HG03103 (cell line): ENCODE results near the gene KCNK6.

Experiments
- ATAC-seq: cut with Tn5 transposase; IDR thresholded peaks from one replicate; pipeline ENCODE4 v1.9.1; 2021; ENCODE audit warnings: low read depth; ENCODE audit not compliant: unreplicated experiment

The KCNK6 gene

DNA sequence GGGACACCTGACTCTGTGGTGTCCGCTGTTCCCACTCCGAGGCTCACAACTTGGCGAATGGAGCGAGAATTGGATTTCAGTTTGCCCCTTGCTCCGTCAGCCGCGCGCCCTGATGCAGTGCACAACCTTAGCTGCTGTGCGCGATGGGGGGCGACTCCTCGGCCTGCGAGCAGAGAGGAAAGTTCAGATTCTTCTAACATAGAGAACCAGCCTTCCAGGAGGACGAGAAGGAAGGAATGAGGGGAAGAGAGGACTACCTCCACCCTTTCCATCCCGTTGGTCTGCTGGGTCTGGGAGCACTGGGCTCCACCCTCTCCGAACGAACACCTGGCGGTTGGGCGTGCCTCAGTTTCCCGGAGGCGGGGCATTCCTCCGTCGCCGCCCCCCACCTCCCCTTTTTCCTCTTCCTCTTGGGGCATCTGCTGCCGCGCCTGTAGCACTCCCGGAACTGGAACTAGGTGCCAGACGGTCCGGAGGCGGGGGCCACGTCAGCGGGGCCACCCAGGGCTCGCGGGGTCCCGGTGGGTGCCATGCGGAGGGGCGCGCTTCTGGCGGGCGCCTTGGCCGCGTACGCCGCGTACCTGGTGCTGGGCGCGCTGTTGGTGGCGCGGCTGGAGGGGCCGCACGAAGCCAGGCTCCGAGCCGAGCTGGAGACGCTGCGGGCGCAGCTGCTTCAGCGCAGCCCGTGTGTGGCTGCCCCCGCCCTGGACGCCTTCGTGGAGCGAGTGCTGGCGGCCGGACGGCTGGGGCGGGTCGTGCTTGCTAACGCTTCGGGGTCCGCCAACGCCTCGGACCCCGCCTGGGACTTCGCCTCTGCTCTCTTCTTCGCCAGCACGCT lies at the start of gene KCNK6:
Gene KCNK6, plus strand, starts transcription at position 425 of the 838 bp plus-strand sequence. Its CDS starts 106 bp downstream, at position 531.
- ATAC-seq, result no peak

DNA sequence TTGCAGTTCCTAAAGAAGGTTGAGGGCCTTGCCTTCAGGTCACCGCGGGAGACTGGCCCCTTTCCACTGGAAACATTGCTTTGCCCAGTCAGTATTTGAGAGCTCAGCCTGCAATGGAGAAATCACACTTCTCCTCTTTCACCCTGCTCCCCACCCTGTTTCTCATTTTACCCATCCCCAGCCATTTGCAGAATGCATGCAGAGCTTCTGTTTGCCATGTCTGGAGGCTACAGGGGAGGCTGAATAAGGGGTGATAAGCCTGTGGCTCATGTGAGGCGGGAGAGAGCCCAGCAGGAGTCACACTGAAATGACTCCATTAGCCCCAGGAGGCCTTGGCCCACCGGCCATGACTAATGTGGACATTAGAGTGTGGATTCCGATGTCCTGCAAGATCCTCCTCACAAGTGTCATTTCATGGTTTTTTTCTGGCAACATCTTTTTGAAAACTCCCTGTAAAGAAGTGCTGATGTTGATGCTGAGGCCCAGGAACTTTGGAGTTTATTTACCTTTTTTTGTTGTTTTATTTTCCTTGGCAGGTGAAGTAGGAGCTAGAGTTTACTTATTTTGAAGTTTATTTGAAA lies 49.0 kb upstream of the KCNK6 start:
- ATAC-seq, result no peak

DNA sequence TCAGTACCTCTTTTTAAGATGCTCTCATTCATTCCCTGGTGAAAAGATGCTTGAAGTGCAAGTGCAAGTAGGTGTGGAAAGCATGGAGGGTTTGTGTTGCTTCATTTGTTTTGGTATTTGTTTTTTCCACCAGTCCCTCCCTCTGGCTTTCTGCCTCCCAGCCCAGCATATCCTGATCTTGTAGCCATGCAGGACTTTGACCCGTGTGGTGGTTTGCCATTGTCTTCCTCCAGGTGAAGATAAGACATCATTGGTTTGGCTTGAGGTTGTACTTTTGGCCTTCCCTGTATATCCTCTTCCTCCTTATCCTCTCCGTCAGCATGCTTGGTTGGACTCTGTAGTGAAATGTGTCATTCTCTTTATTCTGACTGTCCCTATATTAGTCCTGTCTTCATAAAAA lies 46.1 kb upstream of the KCNK6 start:
- ATAC-seq, result no peak

DNA sequence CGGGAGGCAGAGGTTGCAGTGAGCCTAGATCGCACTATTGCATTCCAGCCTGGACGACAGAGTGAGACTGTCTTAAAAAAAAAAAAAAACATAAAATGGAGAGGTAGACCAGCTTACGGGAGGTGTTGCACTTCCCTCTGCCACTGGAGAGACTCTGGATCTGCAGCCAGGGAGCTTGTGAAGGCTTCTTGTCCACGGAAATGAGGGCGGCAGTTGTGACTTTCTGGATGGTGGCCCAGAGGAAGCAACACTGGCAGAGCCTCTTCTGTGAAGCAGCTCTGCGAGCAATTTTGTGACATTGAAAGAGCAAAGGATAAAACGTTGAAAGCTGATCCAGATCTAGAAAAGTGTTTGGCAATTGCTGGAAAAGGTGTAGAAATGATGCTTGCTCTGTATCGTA lies 44.9 kb upstream of the KCNK6 start:
- no peak for ATAC-seq

DNA sequence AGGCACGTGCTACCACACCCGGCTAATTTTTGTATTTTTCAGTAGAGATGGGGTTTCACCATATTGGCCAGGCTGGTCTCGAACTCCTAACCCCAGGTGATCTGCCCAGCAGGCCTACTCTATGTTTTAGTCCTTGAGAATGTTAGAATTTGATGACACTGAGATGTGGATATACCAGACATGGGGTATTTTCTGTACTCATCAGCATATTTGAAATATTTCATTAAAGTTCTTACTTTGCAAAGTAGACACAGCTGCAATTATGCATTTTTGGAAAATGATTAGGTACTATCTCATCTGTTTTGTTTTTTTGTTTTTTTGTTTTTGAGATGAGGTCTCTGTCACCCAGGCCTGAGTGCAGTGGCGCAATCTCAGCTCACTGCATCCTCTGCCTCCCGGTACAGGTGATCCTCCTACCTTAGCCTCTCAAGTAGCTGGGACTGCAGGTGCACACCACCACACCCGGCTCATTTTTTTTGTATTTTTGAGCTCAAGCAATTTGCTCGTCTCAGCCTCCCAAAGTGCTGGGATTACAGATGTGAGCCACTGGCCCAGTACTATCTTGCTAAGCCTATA lies 42.6 kb upstream of the KCNK6 start:
- no peak for ATAC-seq

DNA sequence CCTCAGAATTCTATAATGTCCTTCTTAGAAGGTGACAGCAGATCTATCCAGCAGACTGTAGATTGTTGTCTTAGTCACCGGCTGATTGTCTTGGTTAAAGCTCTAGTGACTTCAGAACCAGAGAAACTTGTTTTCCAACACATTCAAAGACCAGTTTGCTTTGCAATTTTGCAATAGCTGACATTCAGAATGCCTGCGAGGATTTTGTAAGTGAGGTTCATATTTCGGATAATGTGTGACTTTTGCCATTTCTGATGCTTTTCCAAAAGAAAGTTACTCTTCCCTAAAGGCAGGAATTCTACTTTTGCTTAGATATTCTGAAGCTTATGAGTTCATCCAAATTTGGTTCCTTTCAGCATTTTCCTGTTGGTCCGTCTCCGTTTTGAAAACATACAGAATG lies 42.1 kb upstream of the KCNK6 start:
- no peak for ATAC-seq

DNA sequence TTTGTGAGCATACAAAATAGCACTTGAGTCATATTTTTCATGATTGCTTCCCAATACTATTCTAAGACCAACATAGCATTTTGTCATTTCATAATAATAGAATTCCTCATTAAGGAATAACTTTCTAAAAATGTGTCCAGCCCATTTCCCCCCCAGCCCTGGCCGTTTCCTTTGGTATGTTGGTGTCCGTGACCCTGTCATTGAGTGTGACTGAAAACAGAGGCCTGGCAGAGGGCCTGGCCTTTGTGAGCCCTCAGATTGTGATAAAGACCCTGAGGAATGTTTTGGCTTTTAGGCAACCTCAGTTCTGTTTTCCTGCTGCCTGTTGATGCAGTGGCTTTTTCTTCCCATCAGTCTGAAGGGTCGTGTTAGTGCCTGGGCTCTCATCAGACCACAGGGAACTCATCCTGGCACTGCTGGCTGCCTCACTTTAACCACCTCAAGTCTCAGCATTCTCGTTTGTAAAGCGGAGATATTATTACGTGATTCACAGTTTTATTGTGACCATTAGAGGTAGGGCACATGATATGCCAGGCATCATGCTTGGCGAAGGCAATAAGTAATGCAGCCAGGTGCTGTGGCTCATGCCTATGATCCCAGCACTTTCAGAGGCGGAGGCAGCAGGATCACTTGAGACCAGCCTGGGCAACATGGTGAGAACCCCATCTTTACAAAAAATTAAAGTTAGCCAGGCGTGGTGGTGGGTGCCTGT lies 41.5 kb upstream of the KCNK6 start:
- no peak for ATAC-seq

DNA sequence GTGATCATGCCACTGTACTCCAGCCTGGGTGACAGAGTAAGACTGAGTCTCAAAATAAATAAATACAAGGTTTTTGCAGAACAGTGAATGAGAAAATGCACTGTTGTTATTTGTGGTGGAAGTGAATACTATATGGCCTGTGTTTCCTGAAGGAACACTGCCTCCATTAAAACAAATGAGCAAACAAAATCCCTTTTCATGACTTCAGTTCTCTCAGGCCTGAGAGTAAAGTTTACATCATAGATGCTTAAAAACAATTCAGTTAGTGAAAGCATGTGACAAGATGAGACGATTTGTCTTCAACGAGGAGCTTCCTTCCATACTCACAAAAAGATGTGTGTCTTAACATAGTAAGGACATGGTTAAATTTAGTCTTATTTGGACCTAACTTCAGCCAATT lies 40.9 kb upstream of the KCNK6 start:
- no peak for ATAC-seq

DNA sequence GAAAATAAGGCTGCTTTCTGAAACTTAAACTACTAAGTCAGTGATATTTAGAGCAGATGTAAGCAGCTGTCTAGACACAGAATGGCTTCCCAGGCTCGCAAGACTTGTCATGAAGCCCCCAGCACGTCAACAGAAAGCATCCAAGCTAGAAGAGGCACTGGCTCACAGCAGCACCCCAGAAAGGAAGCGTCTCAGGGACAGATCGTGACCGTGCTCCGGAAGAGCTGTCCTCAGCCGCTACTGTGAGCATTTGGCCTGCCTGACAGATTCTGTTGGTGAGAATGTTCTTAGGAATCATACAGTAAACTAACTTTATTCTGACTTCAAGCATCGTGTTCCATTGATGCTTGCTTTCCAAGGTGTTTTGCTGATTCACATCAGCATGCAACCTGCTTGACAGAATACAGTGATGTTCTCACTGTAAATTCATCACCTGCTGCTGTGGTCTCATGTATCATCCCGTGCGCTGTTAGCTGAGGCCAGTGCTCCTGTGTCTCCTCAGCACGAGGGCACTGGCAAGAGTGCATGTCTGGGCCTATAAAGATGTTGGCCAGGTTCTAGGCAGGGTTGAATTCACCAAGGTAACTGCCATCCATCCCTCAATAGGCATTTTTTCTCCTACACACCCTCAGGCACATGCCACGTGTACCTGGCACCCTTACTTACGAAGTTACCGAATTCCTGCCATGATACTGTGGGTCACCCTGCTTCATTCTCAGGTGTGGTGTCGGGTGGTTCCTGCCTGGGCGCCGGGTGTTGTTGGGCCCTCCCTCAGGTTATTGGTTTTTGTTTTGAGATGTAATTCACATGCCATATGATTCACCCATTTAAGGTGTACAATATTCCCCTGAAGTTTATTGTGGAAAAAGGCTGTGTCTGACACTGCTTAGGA lies 39.4 kb upstream of the KCNK6 start:
- no peak for ATAC-seq

DNA sequence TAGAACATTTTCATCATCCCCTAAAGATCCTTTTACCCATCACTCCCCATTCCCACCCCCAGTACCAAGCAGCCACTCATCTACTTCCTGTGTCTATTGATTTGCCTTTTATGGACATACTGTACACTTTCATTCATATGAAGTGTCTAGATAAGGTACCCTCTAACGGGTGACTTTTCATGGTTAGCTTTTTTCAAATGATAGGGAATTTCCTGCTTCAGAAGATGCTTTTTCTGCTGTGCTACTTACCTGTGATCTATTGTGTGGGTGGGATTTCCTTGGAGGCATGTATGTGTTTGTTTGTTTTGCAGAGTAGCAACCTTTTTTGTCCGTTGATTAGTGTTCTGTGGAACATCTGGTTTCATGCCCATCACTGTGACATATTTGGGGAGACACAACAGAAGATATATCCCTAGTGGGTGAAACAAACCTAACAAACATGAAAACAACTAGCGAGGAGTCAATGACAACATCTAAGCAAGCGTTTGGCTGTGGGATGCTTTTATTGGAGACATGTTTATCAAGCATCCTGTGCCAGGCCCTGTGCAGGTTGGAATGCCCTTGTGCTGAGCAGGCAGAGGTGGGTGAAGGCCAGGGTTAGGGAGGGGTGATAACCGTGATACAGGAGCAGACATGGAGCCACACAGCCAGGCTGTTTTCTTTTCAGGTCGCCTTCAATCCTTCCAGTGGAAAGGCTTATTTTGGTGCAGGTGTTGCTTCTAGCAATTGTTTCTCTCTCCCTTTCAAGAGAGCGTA lies 37.7 kb upstream of the KCNK6 start:
- no peak for ATAC-seq

DNA sequence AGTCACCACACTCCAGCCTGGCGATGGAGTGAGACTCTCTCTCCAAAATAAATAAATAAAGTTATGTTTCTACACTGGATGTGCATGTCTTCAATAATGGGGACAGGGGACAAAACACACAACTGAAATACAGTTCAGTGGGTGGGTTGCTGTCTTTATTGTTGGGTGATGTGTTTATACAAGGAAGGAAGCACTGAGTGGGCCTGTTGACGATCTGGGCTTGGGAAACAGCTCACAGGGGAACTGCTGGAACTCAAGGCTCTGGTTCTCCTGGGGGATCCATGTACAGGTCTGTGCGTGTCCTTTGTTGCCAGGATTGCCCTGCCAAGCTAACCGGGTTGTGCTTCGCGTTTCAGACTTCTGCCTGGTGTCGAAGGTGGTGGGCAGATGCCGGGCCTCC lies 36.4 kb upstream of the KCNK6 start:
- ATAC-seq, result no peak

DNA sequence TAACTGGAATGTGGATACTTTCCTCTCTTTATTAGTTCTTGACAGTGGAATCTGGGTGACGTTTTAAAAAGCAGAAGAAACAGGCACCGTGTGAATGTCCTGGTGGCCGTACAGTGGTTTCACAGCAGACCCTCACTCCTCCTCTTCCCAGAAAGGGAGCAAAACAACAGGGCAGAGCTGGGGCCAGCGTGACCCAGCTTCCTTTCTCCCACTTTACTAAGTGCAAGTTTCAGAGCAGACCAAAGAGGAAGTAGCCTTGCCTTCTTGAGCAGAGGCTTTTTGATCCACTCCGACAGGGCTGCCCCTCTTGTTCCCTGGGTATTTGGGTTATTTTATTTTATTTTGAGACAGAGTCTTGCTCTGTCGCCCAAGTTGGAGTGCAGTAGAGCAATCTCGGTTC lies 35.2 kb upstream of the KCNK6 start:
- ATAC-seq, result no peak

DNA sequence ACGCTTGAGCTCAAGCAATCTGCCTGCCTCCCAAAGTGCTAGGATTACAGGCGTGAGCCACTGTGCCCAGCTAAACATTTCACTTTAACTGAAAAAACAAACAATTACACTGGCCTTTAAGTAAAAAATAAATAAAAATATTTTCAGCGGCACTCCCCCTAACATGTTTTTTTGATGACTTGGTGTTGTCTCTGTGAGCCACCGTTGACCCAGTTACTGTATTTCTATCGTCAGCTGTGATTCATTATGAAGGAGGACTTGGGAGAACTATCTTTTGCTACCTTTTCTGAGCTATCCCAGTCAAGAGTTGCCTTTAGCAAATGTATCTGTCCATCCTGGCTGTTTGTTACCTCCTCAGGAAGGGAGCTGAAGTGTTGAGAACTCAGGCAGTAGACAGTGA lies 34.1 kb upstream of the KCNK6 start:
- ATAC-seq, result no peak

DNA sequence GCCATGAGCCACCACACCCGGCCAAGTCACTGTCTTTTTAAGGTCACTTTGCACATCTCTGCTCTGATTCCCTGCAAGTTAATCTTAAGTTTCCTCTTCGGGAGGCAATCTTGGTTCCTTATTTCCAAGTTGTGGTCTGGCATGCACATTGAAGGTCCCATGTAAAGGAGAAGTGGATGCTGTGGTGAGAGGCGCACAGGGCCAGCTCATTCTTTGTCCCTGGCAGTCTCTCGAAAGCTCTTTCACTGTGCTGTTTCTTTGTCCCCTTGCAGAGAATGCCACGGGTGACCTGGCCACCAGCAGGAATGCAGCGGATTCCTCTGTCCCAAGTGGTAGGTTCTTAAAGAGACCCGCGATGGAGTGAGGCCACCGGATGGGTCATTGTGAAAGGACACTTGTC lies 32.0 kb upstream of the KCNK6 start:
- no peak for ATAC-seq

DNA sequence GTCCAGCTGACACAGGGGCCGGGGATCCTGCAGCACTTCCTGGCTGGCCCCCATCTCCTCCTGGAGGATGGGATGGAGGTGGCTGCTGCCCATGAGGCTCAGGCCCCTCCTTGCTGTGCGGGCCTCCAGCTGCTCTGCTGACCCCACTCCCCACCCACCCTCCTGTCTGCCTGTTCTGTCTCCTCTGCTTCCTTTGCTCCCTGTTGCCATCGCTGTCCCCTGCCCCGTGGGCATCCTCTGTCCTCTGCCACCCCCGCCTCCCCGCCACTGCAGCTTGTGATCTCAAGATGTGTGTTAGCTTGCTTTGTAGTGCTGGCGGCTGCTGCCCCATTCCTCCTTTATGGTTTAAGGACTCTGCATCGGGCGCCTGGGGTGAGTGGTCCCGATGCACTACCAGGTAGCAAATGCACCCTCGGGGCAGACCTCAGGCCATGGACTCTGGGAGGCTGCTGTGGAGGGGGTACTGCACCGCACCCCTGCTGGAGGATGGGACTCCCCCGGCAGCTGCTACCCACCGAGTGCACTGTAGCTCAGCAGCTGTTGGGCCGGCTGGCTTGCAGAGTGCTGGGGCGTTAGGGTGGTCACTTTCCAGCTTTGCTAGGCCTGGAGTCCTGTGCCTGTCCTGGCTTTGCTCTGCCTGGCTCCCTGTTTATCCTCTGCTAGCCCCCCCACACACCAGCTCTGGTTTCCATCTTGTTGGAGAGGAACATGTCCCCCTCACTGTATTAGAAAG lies 31.4 kb upstream of the KCNK6 start:
- no peak for ATAC-seq

DNA sequence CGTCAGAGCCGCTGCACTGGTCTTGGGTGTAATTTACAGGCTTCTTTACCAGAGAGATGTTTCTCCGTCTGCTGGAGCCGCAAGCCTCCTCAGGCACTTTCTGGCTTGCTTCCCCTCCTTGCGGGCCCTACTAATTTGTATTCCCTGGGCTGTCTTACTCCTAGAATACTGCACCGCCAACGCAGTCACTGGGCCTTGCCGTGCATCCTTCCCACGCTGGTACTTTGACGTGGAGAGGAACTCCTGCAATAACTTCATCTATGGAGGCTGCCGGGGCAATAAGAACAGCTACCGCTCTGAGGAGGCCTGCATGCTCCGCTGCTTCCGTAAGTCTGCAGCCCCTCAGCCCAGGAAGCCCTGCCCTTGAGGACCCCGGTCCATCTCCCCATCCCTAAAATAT lies 29.7 kb upstream of the KCNK6 start:
- no peak for ATAC-seq

DNA sequence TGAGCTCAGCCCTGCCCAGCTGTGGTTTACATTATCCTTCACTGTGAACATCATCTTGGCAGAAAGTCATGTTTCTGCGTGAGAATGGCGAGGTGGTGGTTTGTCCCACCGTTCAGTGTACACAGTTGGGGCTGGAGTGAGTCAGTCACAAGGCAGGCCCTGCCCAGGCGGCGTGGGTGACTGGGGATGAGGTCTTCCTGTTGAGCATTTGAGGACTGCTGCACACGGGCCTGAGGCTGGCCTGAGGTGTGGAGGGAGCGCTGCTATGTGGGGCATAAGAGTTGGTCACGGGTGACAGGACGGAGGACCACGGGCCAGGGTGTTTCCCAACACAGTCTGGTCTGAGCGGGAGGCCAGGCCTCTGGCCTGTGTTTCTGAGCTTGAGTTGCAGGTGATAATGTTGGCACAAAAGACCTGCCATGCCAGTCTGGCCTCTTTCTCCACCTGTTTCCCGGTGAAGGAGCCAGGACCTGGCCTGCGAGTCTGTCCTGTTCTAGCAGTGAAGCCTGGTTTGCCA lies 29.0 kb upstream of the KCNK6 start:
- ATAC-seq, result no peak

DNA sequence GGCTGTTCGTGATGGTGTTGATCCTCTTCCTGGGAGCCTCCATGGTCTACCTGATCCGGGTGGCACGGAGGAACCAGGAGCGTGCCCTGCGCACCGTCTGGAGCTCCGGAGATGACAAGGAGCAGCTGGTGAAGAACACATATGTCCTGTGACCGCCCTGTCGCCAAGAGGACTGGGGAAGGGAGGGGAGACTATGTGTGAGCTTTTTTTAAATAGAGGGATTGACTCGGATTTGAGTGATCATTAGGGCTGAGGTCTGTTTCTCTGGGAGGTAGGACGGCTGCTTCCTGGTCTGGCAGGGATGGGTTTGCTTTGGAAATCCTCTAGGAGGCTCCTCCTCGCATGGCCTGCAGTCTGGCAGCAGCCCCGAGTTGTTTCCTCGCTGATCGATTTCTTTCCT lies 27.8 kb upstream of the KCNK6 start:
- no peak for ATAC-seq

DNA sequence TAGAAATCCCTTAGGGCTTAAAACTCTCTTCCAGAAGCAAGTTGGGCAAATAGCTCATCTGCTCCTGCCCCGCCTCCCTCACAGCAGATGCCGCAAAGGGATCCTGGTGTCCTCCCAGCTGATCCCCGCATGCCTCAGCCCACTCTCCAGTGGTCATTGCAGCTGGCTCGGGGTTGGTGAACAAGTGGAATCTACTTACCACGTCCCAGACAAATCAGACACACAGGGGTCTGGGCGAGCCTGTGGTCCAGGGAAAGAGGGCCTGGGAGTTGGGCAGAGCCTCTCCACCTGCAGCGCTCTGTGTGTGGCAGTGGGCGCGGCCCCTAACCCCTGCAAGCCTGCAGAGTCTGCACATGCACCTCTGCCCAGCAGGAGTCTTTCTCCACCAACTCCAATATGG lies 26.4 kb upstream of the KCNK6 start:
- ATAC-seq, result no peak
